H1 (cell line): ENCODE results near the gene EML1. TPM values are rescaled to one million over a fixed set of nuclear protein-coding genes. Genes with fewer than 3 reads are reported as not detected.

Experiments used
- CTCF ChIA-PET: fragments of 300-600 bp; sonication (Branson Sonifier 250); formaldehyde crosslinking; loops from one replicate; lab custom pipeline; 2021; ENCODE audit not compliant: partially characterized antibody; lab: Charles Lee
- POLR2A ChIA-PET: fragments of 300-600 bp; sonication (Branson Sonifier 250); formaldehyde crosslinking; loops from one replicate; lab custom pipeline; 2021; ENCODE audit warnings: inconsistent platforms; ENCODE audit not compliant: partially characterized antibody; lab: Charles Lee
- DNase-seq, 2 experiments: peaks; one replicate each; pipeline versions ENCODE4 v3.0.0 to v3.0.0-alpha.2; 2010 to 2022; ENCODE audit warnings: low spot score in 2 of 2, low read depth in 1 of 2, mixed read lengths in 1 of 2
- FAIRE-seq: peaks from 2 replicates; lab custom pipeline; 2011; peaks lifted over from hg19 to GRCh38; lab: Jason Lieb, UNC
- H2AFZ ChIP-seq: 2 replicates; pipeline ENCODE4 v1.8.1; 2012; ENCODE audit warnings: low read length, inconsistent platforms
- H2AK5ac ChIP-seq: 2 replicates; pipeline ENCODE4 v1.6.1; 2013; ENCODE audit warnings: low read depth, low read length
- H2BK120ac ChIP-seq: replicated peaks from 2 replicates; pipeline ENCODE3; 2013; ENCODE audit warnings: low read depth, low read length, inconsistent platforms
- H2BK12ac ChIP-seq: 2 replicates; pipeline ENCODE4 v1.6.1; 2013; ENCODE audit warnings: low read depth, low read length
- H2BK15ac ChIP-seq: 2 replicates; pipeline ENCODE4 v1.6.1; 2013; ENCODE audit warnings: low read length
- H2BK20ac ChIP-seq: 2 replicates; pipeline ENCODE4 v1.6.1; 2013; ENCODE audit warnings: low read length
- H2BK5ac ChIP-seq: 2 replicates; pipeline ENCODE4 v1.6.1; 2013; ENCODE audit warnings: low read depth, low read length
- H3K14ac ChIP-seq: 2 replicates; pipeline ENCODE4 v1.6.1; 2013; ENCODE audit warnings: inconsistent platforms; ENCODE audit not compliant: insufficient read length
- H3K18ac ChIP-seq: 2 replicates; pipeline ENCODE4 v1.6.1; 2013; ENCODE audit warnings: low read length; ENCODE audit errors: extremely low read depth
- H3K23ac ChIP-seq: 2 replicates; pipeline ENCODE4 v1.6.1; 2013; ENCODE audit warnings: inconsistent platforms; ENCODE audit not compliant: insufficient read length
- H3K23me2 ChIP-seq: 2 replicates; pipeline ENCODE4 v1.6.1; 2013; ENCODE audit warnings: low read depth, low read length
- H3K27ac ChIP-seq: 2 replicates; pipeline ENCODE4 v1.6.1; 2011; ENCODE audit warnings: low read depth, low read length, inconsistent platforms
- H3K27me3 ChIP-seq, 4 experiments: replicated peaks in 1 of 4; 1 replicate in 1 of 4; 2 replicates in 3 of 4; pipeline versions ENCODE4 v1.6.1 to v1.8.1; 2011 to 2013; ENCODE audit warnings: low read length in 3 of 4, mild to moderate bottlenecking in 3 of 4, inconsistent platforms in 2 of 4, mixed read lengths in 2 of 4, moderate library complexity in 1 of 4; ENCODE audit not compliant: control insufficient read depth in 3 of 4, insufficient read depth in 3 of 4; ENCODE audit errors: extremely low read depth in 1 of 4
- H3K36me3 ChIP-seq, 4 experiments: 2 replicates each; pipeline versions ENCODE4 v1.6.1 to v1.8.1; 2011 to 2013; ENCODE audit warnings: mild to moderate bottlenecking in 4 of 4, low read length in 3 of 4, moderate library complexity in 2 of 4, control low read depth in 1 of 4, inconsistent platforms in 1 of 4; ENCODE audit not compliant: insufficient read depth in 4 of 4, control insufficient read depth in 2 of 4
- H3K4ac ChIP-seq: replicated peaks from 2 replicates; pipeline ENCODE3; 2013; ENCODE audit warnings: low read length, low read depth, mixed read lengths, inconsistent platforms; ENCODE audit not compliant: insufficient read length
- H3K4me1 ChIP-seq, 4 experiments: replicated peaks in 1 of 4; 1 replicate in 1 of 4; 2 replicates in 3 of 4; pipeline versions ENCODE4 v1.6.1 to v1.8.1; 2011 to 2013; ENCODE audit warnings: low read length in 3 of 4, inconsistent platforms in 2 of 4, mixed read lengths in 1 of 4; ENCODE audit not compliant: insufficient read depth in 4 of 4, control insufficient read depth in 3 of 4
- H3K4me2 ChIP-seq, 2 experiments: 2 replicates each; pipeline versions ENCODE4 v1.6.1 to v1.8.1; 2011 to 2013; ENCODE audit warnings: low read depth in 2 of 2, low read length in 2 of 2, control low read depth in 1 of 2, inconsistent platforms in 1 of 2, mild to moderate bottlenecking in 1 of 2; ENCODE audit not compliant: insufficient read depth in 1 of 2
- H3K4me3 ChIP-seq, 4 experiments: fragments of 200-600, 300-600 bp in 1 of 4; sonication (generic), shearing (Covaris generic), sonication (Bioruptor Twin) in 1 of 4; 2 replicates each; pipeline versions ENCODE4 v1.5.1 to v1.8.1; 2011 to 2016; ENCODE audit warnings: low read length in 4 of 4, low read depth in 3 of 4, control low read depth in 2 of 4, inconsistent platforms in 2 of 4, mild to moderate bottlenecking in 2 of 4, mixed read lengths in 1 of 4, moderate library complexity in 1 of 4; ENCODE audit not compliant: insufficient read depth in 2 of 4; ENCODE audit errors: extremely low read depth in 1 of 4
- H3K56ac ChIP-seq: replicated peaks from 2 replicates; pipeline ENCODE3; 2013; ENCODE audit warnings: low read depth, mild to moderate bottlenecking, mixed read lengths, low read length, inconsistent platforms; ENCODE audit not compliant: insufficient read length
- H3K79me1 ChIP-seq: 2 replicates; pipeline ENCODE4 v1.6.1; 2013; ENCODE audit warnings: low read depth, low read length, control low read depth
- H3K79me2 ChIP-seq, 2 experiments: 2 replicates each; pipeline versions ENCODE4 v1.6.1 to v1.8.1; 2012 to 2013; ENCODE audit warnings: low read length in 2 of 2, mild to moderate bottlenecking in 2 of 2, inconsistent platforms in 1 of 2; ENCODE audit not compliant: insufficient read depth in 2 of 2, control insufficient read depth in 1 of 2
- H3K9ac ChIP-seq, 4 experiments: replicated peaks in 1 of 4; 1 replicate in 1 of 4; 2 replicates in 3 of 4; pipeline versions ENCODE4 v1.6.1 to v1.8.1; 2011 to 2013; ENCODE audit warnings: low read depth in 3 of 4, low read length in 3 of 4, control low read depth in 2 of 4, mild to moderate bottlenecking in 2 of 4, moderate library complexity in 2 of 4, inconsistent platforms in 1 of 4; ENCODE audit errors: extremely low read depth in 1 of 4
- H3K9me3 ChIP-seq, 2 experiments: 2 replicates each; pipeline versions ENCODE4 v1.6.1 to v1.8.1; 2012 to 2013; ENCODE audit warnings: mild to moderate bottlenecking in 2 of 2, moderate library complexity in 2 of 2, control low read depth in 1 of 2, inconsistent platforms in 1 of 2, low read depth in 1 of 2, low read length in 1 of 2, mixed read lengths in 1 of 2; ENCODE audit not compliant: insufficient read depth in 2 of 2
- H4K20me1 ChIP-seq, 2 experiments: replicated peaks in 1 of 2; 2 replicates each; pipeline versions ENCODE3 to v1.8.1; 2011 to 2013; ENCODE audit warnings: inconsistent platforms in 2 of 2, low read length in 2 of 2, mild to moderate bottlenecking in 1 of 2; ENCODE audit not compliant: insufficient read depth in 2 of 2, control insufficient read depth in 1 of 2
- H4K5ac ChIP-seq: 2 replicates; pipeline ENCODE4 v1.6.1; 2013; ENCODE audit warnings: low read length, low read depth, mixed read lengths, inconsistent platforms; ENCODE audit not compliant: insufficient read length
- H4K8ac ChIP-seq: 2 replicates; pipeline ENCODE4 v1.8.0; 2013; ENCODE audit warnings: mild to moderate bottlenecking, moderate library complexity, low read length, inconsistent platforms; ENCODE audit not compliant: insufficient read depth; ENCODE audit errors: extremely low read depth
- H4K91ac ChIP-seq: replicated peaks from 2 replicates; pipeline ENCODE3; 2013; ENCODE audit warnings: low read length, mixed read lengths, inconsistent platforms; ENCODE audit not compliant: insufficient read length
- ASH2L ChIP-seq: fragments of 200-600, 300-600 bp; sonication (generic); IDR thresholded peaks from one replicate; pipeline ENCODE4 v1.7.1; 2017; ENCODE audit warnings: low read length
- BRCA1 ChIP-seq: IDR thresholded peaks from 2 replicates; pipeline ENCODE4 v1.6.1; 2012; ENCODE audit warnings: low read depth, low read length, improper control_type of control experiment
- HDAC6 ChIP-seq: IDR thresholded peaks from one replicate; pipeline ENCODE4 v1.7.1; 2012; ENCODE audit warnings: low read depth, mild to moderate bottlenecking, inconsistent platforms, low read length, moderate library complexity
- KDM1A ChIP-seq: fragments of 200-600, 300-600 bp; sonication (generic); IDR thresholded peaks from 2 replicates; pipeline ENCODE4 v1.7.1; 2016; ENCODE audit warnings: mild to moderate bottlenecking, low read length, borderline replicate concordance
- MAX ChIP-seq: IDR thresholded peaks from 2 replicates; pipeline ENCODE4 v1.6.1; 2012; ENCODE audit warnings: inconsistent platforms
- RAD21 ChIP-seq, 2 experiments: IDR thresholded peaks in 1 of 2; conservative IDR thresholded peaks in 1 of 2; 2 replicates each; pipeline ENCODE4 v1.6.1; 2011; ENCODE audit warnings: low read depth in 2 of 2, low read length in 2 of 2, improper control_type of control experiment in 1 of 2, inconsistent platforms in 1 of 2, mild to moderate bottlenecking in 1 of 2, moderate library complexity in 1 of 2
- RNF2 ChIP-seq: fragments of 200-900, 300-1000 bp; sonication (generic); IDR thresholded peaks from 2 replicates; pipeline ENCODE4 v1.7.1; 2016; ENCODE audit warnings: borderline replicate concordance, low read depth, mild to moderate bottlenecking, antibody characterized with exemption, low read length; ENCODE audit not compliant: poor library complexity, severe bottlenecking; ENCODE audit errors: missing control alignments
- SP2 ChIP-seq: IDR thresholded peaks from 2 replicates; pipeline ENCODE4 v1.6.1; 2012; ENCODE audit warnings: mild to moderate bottlenecking, low read length, inconsistent platforms
- SUZ12 ChIP-seq: fragments of 200-600 bp; sonication (generic); IDR thresholded peaks from 2 replicates; pipeline ENCODE4 v1.6.1; 2012; ENCODE audit warnings: mild to moderate bottlenecking, inconsistent platforms, low read length, moderate library complexity, mixed read lengths
- TAF1 ChIP-seq: IDR thresholded peaks from 2 replicates; pipeline ENCODE4 v1.6.1; 2011; ENCODE audit warnings: mild to moderate bottlenecking, low read depth, low read length
- TEAD4 ChIP-seq: IDR thresholded peaks from 2 replicates; pipeline ENCODE4 v1.6.1; 2012; ENCODE audit warnings: low read depth, low read length, inconsistent platforms, mixed read lengths
- USF2 ChIP-seq: IDR thresholded peaks from 2 replicates; pipeline ENCODE4 v1.6.1; 2011; ENCODE audit warnings: low read length, improper control_type of control experiment
- WGBS, 2 experiments: shearing (Covaris generic) in 1 of 2; methylation state at CpG; one replicate each; pipeline versions ENCODE4 v1.1.6 to v1.1.7; 2013 to 2015; ENCODE audit warnings: low lambda C conversion rate in 2 of 2, mixed read lengths in 2 of 2, inconsistent platforms in 1 of 2, low coverage in 1 of 2, missing lambda C conversion rate in 1 of 2; ENCODE audit not compliant: insufficient replicate concordance in 2 of 2, insufficient coverage in 1 of 2, insufficient read length in 1 of 2; ENCODE audit errors: extremely low coverage in 1 of 2, missing lambda C conversion rate in 1 of 2; 5-methylcytosine and 5-hydroxymethylcytosine counted together
- polyA plus RNA-seq, 7 experiments: library from polyadenylated mRNA; depleted of rRNA in 3 of 7; stranded (reverse) in 5 of 7; unstranded in 2 of 7; fragments of >200 nt in 5 of 7; fragments of 200-250 nt in 2 of 7; gene quantifications; 1 replicate in 5 of 7; 2 replicates in 1 of 7; 4 replicates in 1 of 7; pipeline versions ENCODE4 v1.2.1 to v1.2.3, GENCODE V29; 2011 to 2013; ENCODE audit warnings: missing spikeins in 2 of 7, mixed read lengths in 2 of 7
- total RNA-seq: library from RNA; stranded (reverse); fragmentation: NEBNext Ultra II Directional; extraction: Animal tissue kit (Norgen Biotek cat#: 25700); gene quantifications from 2 replicates; pipeline ENCODE4 v1.2.1, GENCODE V29; 2021

The EML1 gene
- total and polyA plus RNA-seq, 2 of the 8 experiments (the other 6 are each of a cell fraction or from before 2014, with no cell fraction given), result 11.1 to 24.7 TPM

DNA sequence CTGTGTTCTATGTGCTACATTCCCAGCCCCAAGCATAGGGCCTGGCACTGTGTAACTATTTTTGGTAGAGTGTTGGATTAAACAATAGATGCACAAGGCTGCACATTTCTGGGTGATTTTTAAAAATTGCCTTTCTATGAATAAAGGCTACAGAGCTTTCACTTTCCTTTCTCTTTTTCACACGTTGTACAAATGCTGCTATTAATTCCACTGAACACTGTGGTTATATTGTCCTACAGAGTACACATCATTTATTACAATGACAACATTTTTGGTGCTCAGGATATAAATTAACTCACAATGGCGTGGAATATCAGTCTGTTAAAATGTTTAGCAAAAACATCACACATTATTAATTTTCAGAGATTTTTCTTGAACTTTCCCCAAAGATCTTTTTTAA, 3.6 kb upstream of the EML1 start:
- H2BK15ac ChIP-seq, result no peak overlapping the region
- H3K23ac ChIP-seq, result no peak overlapping the region
- FAIRE-seq, result no peak
- H3K79me1 ChIP-seq, result no peaks in the 10 kb centered on the region
- no peak for DNase-seq
- H2AFZ ChIP-seq, result no peak overlapping the region
- H3K56ac ChIP-seq, result no peak overlapping the region
- 86% methylated on average over 2 of the region's 2 CpGs; no CpG with 5 or more reads in 1 of the 2 experiments for WGBS, 2 experiments
- no peak overlapping the region for H4K8ac ChIP-seq
- no peak overlapping the region for H2BK120ac ChIP-seq
- H4K91ac ChIP-seq, result no peak overlapping the region
- no peak overlapping the region for H3K4me2 ChIP-seq
- H4K5ac ChIP-seq, result no peak overlapping the region
- H3K9me3 ChIP-seq, result no peaks in the 10 kb centered on the region
- H2BK5ac ChIP-seq, result no peak overlapping the region
- H3K4me1 ChIP-seq, result peaks cover 0 to 7% (median 2%) of the 10 kb centered on the region in 4 experiments; a peak in 4 of 7 replicates
- POLR2A ChIA-PET, result no interaction called here
- no peak overlapping the region for H2AK5ac ChIP-seq
- H2BK20ac ChIP-seq, result no peak overlapping the region
- peaks cover 4% of the 10 kb centered on the region; the same call in 1 of the 2 replicates for H3K23me2 ChIP-seq
- TF ChIP-seq TEAD4 (no peak), RAD21 (IDR thresholded peaks at IDR 0.05 in 1 of 2, conservative IDR thresholded peaks at IDR 0.05 in 1 of 2; ENCODE audit: low read depth in 2 of 2, low read length in 2 of 2) (no peak), SUZ12 (no peak), BRCA1 (no peak), USF2 (no peak), SP2 (no peak), HDAC6 (no peak), TAF1 (no peak), RNF2 (no peak), KDM1A (no peak), ASH2L (no peak), MAX (no peak)
- TF ChIP-seq, all 59 proteins: peak for 0
- Histone ChIP-seq H3K27ac (no peak overlapping the region), H3K36me3 (no peaks in the 10 kb centered on the region), H3K18ac (no peak overlapping the region), H3K9ac (no peak overlapping the region), H3K4ac (no peak overlapping the region), H2BK12ac (no peak overlapping the region), H3K79me2 (peaks cover 0 to 4% of the 10 kb centered on the region in 2 experiments; a peak in 2 of 4 replicates), H3K4me3 (no peak overlapping the region), H4K20me1 (no peaks in the 10 kb centered on the region), H3K14ac (no peak overlapping the region), H3K27me3 (peaks cover 0 to 8% (median 0%) of the 10 kb centered on the region in 4 experiments; a peak in 3 of 7 replicates)
- CTCF ChIA-PET, result interaction anchor here (0.7 to 1.6 kb wide), 4 partner anchors 60 to 111 kb away, joined by 3 to 7 read pairs (median 4); no protein-coding TSS in a partner anchor
